NCI-H2029 treated with DMSO at 0.1 percent for 48 hours (cell line): ENCODE measurements around the gene RAB10.
"Not testable (repeated sequence)": the region's sequence is repeated elsewhere in the genome, so short reads cannot be mapped to it uniquely, and the experiment has no call there.

Experiments
- DNase-seq: peaks from one replicate; lab custom pipeline; 2025; lab: John Stamatoyannopoulos, UW

Gene RAB10

GRCh38 chr2:26157580-26157979 is 123.7 kb downstream of the RAB10 start:
- no peak for DNase-seq

GRCh38 chr2:26161926-26162325 is 128.0 kb downstream of the RAB10 start:
- no peak for DNase-seq

GRCh38 chr2:26162963-26163362 is 129.1 kb downstream of the RAB10 start:
- DNase-seq, result no peak

GRCh38 chr2:26164231-26164630 is 130.3 kb downstream of the RAB10 start:
- DNase-seq, result no peak

- no peak for DNase-seq
Measured at GRCh38 chr2:26164641-26165211, 130.8 kb downstream of the RAB10 start.

- DNase-seq, result no peak
Measured at GRCh38 chr2:26165403-26165802, 131.5 kb downstream of the RAB10 start.

- DNase-seq, result not testable (repeated sequence)
Measured at GRCh38 chr2:26166541-26166940, 132.7 kb downstream of the RAB10 start.

- DNase-seq, result no peak
Measured at GRCh38 chr2:26168785-26169184, 134.9 kb downstream of the RAB10 start.

- no peak for DNase-seq
Measured at GRCh38 chr2:26169226-26169625, 135.3 kb downstream of the RAB10 start.

GRCh38 chr2:26169681-26170414 is 136.0 kb downstream of the RAB10 start:
- DNase-seq, result no peak

- no peak for DNase-seq
Measured at GRCh38 chr2:26170795-26171194, 136.9 kb downstream of the RAB10 start.

GRCh38 chr2:26172189-26172870 is 138.4 kb downstream of the RAB10 start:
- no peak for DNase-seq

- no peak for DNase-seq
Measured at GRCh38 chr2:26172871-26173775, 139.2 kb downstream of the RAB10 start, which contains the start of gene GAREM2. TSS of gene GAREM2 (plus strand) at chr2:26173088. CDS start at chr2:26173221, 133 bp downstream.

- no peak for DNase-seq
Measured at GRCh38 chr2:26173776-26174482, 140.0 kb downstream of the RAB10 start.

- DNase-seq, result no peak
Measured at GRCh38 chr2:26174691-26175465, 141.0 kb downstream of the RAB10 start.

- no peak for DNase-seq
Measured at GRCh38 chr2:26175466-26176278, 141.8 kb downstream of the RAB10 start.

GRCh38 chr2:26176279-26176615 is 142.4 kb downstream of the RAB10 start:
- no peak for DNase-seq

GRCh38 chr2:26177122-26177521 is 143.2 kb downstream of the RAB10 start:
- no peak for DNase-seq

- DNase-seq, result no peak
Measured at GRCh38 chr2:26178246-26178645, 144.4 kb downstream of the RAB10 start.
